ENCODE data around the gene NTRK2.
A peak's percentile ranks its signal among the peaks of the same experiment; 100 is the strongest.

Gene NTRK2

GRCh38 chr9:85013703-85014102 lies 344.2 kb downstream of the NTRK2 start:
- Histone ChIP-seq H3K27ac (ENCODE audit: low read depth, low read length, severe bottlenecking) (no peak overlapping the region), H3K4me3 (ENCODE audit: extremely low read depth, insufficient read depth, low read length, poor library complexity, severe bottlenecking) (no peak overlapping the region), H3K4me1 (ENCODE audit: control insufficient read depth, insufficient read depth, low read length, poor library complexity, severe bottlenecking) (no peaks in the 10 kb centered on the region), H3K9me3 (ENCODE audit: control insufficient read depth, low read length) (no peaks in the 10 kb centered on the region), H3K36me3 (ENCODE audit: control insufficient read depth, insufficient read depth, low read length) (no peaks in the 10 kb centered on the region)
- 100% methylated on average over 1 of the region's 1 CpG; no CpG with 5 or more reads in 1 of the 2 experiments for WGBS, 2 experiments (ENCODE audit: insufficient coverage in 2 of 2)

GRCh38 chr9:85014292-85014691 lies 344.8 kb downstream of the NTRK2 start:
- H3K36me3 ChIP-seq (ENCODE audit: control insufficient read depth, insufficient read depth, low read length): no peaks in the 10 kb centered on the region
- WGBS, 2 experiments (ENCODE audit: insufficient coverage in 2 of 2): 84 to 96% methylated on average over 5 of the region's 7 CpGs
- H3K27ac ChIP-seq (ENCODE audit: low read depth, low read length, severe bottlenecking): no peak overlapping the region
- H3K4me1 ChIP-seq (ENCODE audit: control insufficient read depth, insufficient read depth, low read length, poor library complexity, severe bottlenecking): no peaks in the 10 kb centered on the region
- H3K9me3 ChIP-seq (ENCODE audit: control insufficient read depth, low read length): no peaks in the 10 kb centered on the region
- no peak overlapping the region for H3K4me3 ChIP-seq (ENCODE audit: extremely low read depth, insufficient read depth, low read length, poor library complexity, severe bottlenecking)

- WGBS, 2 experiments (ENCODE audit: insufficient coverage in 2 of 2): 60 to 71% methylated on average over 1 to 2 of the region's 3 CpGs
- no peaks in the 10 kb centered on the region for H3K4me1 ChIP-seq (ENCODE audit: control insufficient read depth, insufficient read depth, low read length, poor library complexity, severe bottlenecking)
- no peaks in the 10 kb centered on the region for H3K36me3 ChIP-seq (ENCODE audit: control insufficient read depth, insufficient read depth, low read length)
- H3K9me3 ChIP-seq (ENCODE audit: control insufficient read depth, low read length): no peaks in the 10 kb centered on the region
- peak overlapping the region; percentile 47 for H3K27ac ChIP-seq (ENCODE audit: low read depth, low read length, severe bottlenecking)
- H3K4me3 ChIP-seq (ENCODE audit: extremely low read depth, insufficient read depth, low read length, poor library complexity, severe bottlenecking): no peak overlapping the region
Measured at GRCh38 chr9:85016384-85017006, 347.0 kb downstream of the NTRK2 start.

- Histone ChIP-seq H3K9me3 (ENCODE audit: control insufficient read depth, low read length) (no peaks in the 10 kb centered on the region), H3K27ac (ENCODE audit: low read depth, low read length, severe bottlenecking) (no peak overlapping the region), H3K36me3 (ENCODE audit: control insufficient read depth, insufficient read depth, low read length) (no peaks in the 10 kb centered on the region), H3K4me1 (ENCODE audit: control insufficient read depth, insufficient read depth, low read length, poor library complexity, severe bottlenecking) (no peaks in the 10 kb centered on the region), H3K4me3 (ENCODE audit: extremely low read depth, insufficient read depth, low read length, poor library complexity, severe bottlenecking) (no peak overlapping the region)
- WGBS, 2 experiments (ENCODE audit: insufficient coverage in 2 of 2): 77 to 90% methylated on average over 2 of the region's 2 CpGs
Measured at GRCh38 chr9:85020791-85021190, 351.3 kb downstream of the NTRK2 start.

DNA sequence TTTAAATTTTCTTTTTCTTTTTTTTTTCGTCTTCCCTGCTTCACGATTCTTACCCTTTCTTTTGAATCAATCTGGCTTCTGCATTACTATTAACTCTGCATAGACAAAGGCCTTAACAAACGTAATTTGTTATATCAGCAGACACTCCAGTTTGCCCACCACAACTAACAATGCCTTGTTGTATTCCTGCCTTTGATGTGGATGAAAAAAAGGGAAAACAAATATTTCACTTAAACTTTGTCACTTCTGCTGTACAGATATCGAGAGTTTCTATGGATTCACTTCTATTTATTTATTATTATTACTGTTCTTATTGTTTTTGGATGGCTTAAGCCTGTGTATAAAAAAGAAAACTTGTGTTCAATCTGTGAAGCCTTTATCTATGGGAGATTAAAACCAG lies 352.2 kb downstream of the NTRK2 start:
- H3K36me3 ChIP-seq (ENCODE audit: control insufficient read depth, insufficient read depth, low read length): no peaks in the 10 kb centered on the region
- no peak overlapping the region for H3K27ac ChIP-seq (ENCODE audit: low read depth, low read length, severe bottlenecking)
- H3K4me3 ChIP-seq (ENCODE audit: extremely low read depth, insufficient read depth, low read length, poor library complexity, severe bottlenecking): no peak overlapping the region
- H3K4me1 ChIP-seq (ENCODE audit: control insufficient read depth, insufficient read depth, low read length, poor library complexity, severe bottlenecking): no peaks in the 10 kb centered on the region
- 90 to 100% methylated on average over 2 to 3 of the region's 4 CpGs for WGBS, 2 experiments (ENCODE audit: insufficient coverage in 2 of 2)
- H3K9me3 ChIP-seq (ENCODE audit: control insufficient read depth, low read length): no peaks in the 10 kb centered on the region

- Histone ChIP-seq H3K4me1 (ENCODE audit: control insufficient read depth, insufficient read depth, low read length, poor library complexity, severe bottlenecking) (no peaks in the 10 kb centered on the region), H3K4me3 (ENCODE audit: extremely low read depth, insufficient read depth, low read length, poor library complexity, severe bottlenecking) (no peak overlapping the region), H3K36me3 (ENCODE audit: control insufficient read depth, insufficient read depth, low read length) (no peaks in the 10 kb centered on the region), H3K27ac (ENCODE audit: low read depth, low read length, severe bottlenecking) (no peak overlapping the region), H3K9me3 (ENCODE audit: control insufficient read depth, low read length) (no peaks in the 10 kb centered on the region)
- 67% methylated on average over 1 of the region's 3 CpGs; no CpG with 5 or more reads in 1 of the 2 experiments for WGBS, 2 experiments (ENCODE audit: insufficient coverage in 2 of 2)
Measured at GRCh38 chr9:85024374-85024773, 354.8 kb downstream of the NTRK2 start.

- Histone ChIP-seq H3K36me3 (ENCODE audit: control insufficient read depth, insufficient read depth, low read length) (no peaks in the 10 kb centered on the region), H3K9me3 (ENCODE audit: control insufficient read depth, low read length) (no peaks in the 10 kb centered on the region), H3K4me1 (ENCODE audit: control insufficient read depth, insufficient read depth, low read length, poor library complexity, severe bottlenecking) (no peaks in the 10 kb centered on the region), H3K27ac (ENCODE audit: low read depth, low read length, severe bottlenecking) (no peak overlapping the region), H3K4me3 (ENCODE audit: extremely low read depth, insufficient read depth, low read length, poor library complexity, severe bottlenecking) (no peak overlapping the region)
- WGBS, 2 experiments (ENCODE audit: insufficient coverage in 2 of 2): no CpG with 5 or more reads among the region's 1 CpG
Measured at GRCh38 chr9:85025638-85026037, 356.1 kb downstream of the NTRK2 start.

- H3K4me3 ChIP-seq (ENCODE audit: extremely low read depth, insufficient read depth, low read length, poor library complexity, severe bottlenecking): no peak overlapping the region
- H3K4me1 ChIP-seq (ENCODE audit: control insufficient read depth, insufficient read depth, low read length, poor library complexity, severe bottlenecking): no peaks in the 10 kb centered on the region
- WGBS, 2 experiments (ENCODE audit: insufficient coverage in 2 of 2): 87% methylated on average over 2 of the region's 3 CpGs; no CpG with 5 or more reads in 1 of the 2 experiments
- H3K9me3 ChIP-seq (ENCODE audit: control insufficient read depth, low read length): no peaks in the 10 kb centered on the region
- H3K27ac ChIP-seq (ENCODE audit: low read depth, low read length, severe bottlenecking): no peak overlapping the region
- no peaks in the 10 kb centered on the region for H3K36me3 ChIP-seq (ENCODE audit: control insufficient read depth, insufficient read depth, low read length)
Measured at GRCh38 chr9:85027870-85028269, 358.3 kb downstream of the NTRK2 start.

GRCh38 chr9:85030316-85030715 lies 360.8 kb downstream of the NTRK2 start:
- H3K4me3 ChIP-seq (ENCODE audit: extremely low read depth, insufficient read depth, low read length, poor library complexity, severe bottlenecking): no peak overlapping the region
- no peaks in the 10 kb centered on the region for H3K4me1 ChIP-seq (ENCODE audit: control insufficient read depth, insufficient read depth, low read length, poor library complexity, severe bottlenecking)
- H3K36me3 ChIP-seq (ENCODE audit: control insufficient read depth, insufficient read depth, low read length): no peaks in the 10 kb centered on the region
- H3K9me3 ChIP-seq (ENCODE audit: control insufficient read depth, low read length): no peaks in the 10 kb centered on the region
- no peak overlapping the region for H3K27ac ChIP-seq (ENCODE audit: low read depth, low read length, severe bottlenecking)
- 57 to 100% methylated on average over 1 of the region's 1 CpG for WGBS, 2 experiments (ENCODE audit: insufficient coverage in 2 of 2)

GRCh38 chr9:85036496-85036895 lies 367.0 kb downstream of the NTRK2 start:
- WGBS, 2 experiments (ENCODE audit: insufficient coverage in 2 of 2): 91 to 100% methylated on average over 1 of the region's 2 CpGs
- Histone ChIP-seq H3K9me3 (ENCODE audit: control insufficient read depth, low read length) (no peaks in the 10 kb centered on the region), H3K4me3 (ENCODE audit: extremely low read depth, insufficient read depth, low read length, poor library complexity, severe bottlenecking) (no peak overlapping the region), H3K27ac (ENCODE audit: low read depth, low read length, severe bottlenecking) (no peak overlapping the region), H3K36me3 (ENCODE audit: control insufficient read depth, insufficient read depth, low read length) (no peaks in the 10 kb centered on the region), H3K4me1 (ENCODE audit: control insufficient read depth, insufficient read depth, low read length, poor library complexity, severe bottlenecking) (no peaks in the 10 kb centered on the region)

- Histone ChIP-seq H3K9me3 (ENCODE audit: control insufficient read depth, low read length) (no peaks in the 10 kb centered on the region), H3K27ac (ENCODE audit: low read depth, low read length, severe bottlenecking) (no peak overlapping the region), H3K4me1 (ENCODE audit: control insufficient read depth, insufficient read depth, low read length, poor library complexity, severe bottlenecking) (no peaks in the 10 kb centered on the region), H3K4me3 (ENCODE audit: extremely low read depth, insufficient read depth, low read length, poor library complexity, severe bottlenecking) (no peak overlapping the region), H3K36me3 (ENCODE audit: control insufficient read depth, insufficient read depth, low read length) (no peaks in the 10 kb centered on the region)
- 83 to 100% methylated on average over 1 to 2 of the region's 2 CpGs for WGBS, 2 experiments (ENCODE audit: insufficient coverage in 2 of 2)
Measured at GRCh38 chr9:85038061-85038460, 368.5 kb downstream of the NTRK2 start.

All from mesodermal cell (in vitro differentiated cells).